DMS153 (cell line): ENCODE measurements around the gene JAZF1.

Experiments used
- DNase-seq: peaks from one replicate; lab custom pipeline; 2025; lab: John Stamatoyannopoulos, UW

The JAZF1 gene

DNA sequence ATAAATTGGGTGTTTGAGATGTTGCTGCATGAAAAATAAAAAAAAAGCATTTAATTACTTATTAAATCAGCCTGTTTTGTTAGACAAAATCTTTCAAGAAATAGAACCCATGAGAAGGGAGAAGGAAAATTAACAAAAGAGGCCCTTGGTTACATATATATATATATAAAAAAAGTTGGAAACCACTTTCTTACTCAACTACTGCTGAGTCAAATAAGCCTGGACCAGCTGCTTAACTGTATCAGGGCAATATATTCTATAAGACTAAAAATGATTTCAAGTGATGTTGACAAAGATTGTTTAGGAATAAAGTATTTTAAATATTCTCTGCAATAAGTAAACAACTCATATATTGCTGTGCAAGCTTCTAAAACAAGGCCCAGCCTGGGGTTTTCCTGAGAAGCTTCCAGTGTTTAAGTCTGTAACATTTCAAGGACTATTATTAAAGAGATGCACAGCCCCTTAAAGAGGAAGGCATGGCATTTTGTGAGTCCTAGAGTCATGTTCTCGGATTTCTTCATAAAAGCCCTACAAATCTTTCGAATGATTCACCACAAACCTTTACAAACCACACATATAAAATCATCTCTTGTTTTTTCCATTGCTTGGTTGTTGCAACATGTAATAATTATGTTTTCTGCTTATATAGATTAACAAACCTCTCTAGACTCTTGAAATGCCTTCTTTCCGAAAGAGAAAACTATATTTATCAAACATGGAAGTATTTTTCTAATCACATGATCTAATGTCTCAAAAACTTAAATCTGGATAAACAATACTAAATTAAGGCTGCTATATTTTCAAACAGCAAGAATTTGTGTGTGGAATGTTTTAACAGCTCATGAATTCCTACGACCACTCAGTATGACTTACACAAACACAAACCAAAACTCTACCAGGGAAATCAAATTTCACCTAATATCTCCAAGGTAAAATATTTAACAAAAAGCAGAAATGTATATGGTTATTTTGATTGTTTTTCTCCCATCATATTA, 14.3 kb downstream of the JAZF1 start:
- DNase-seq, result no peak

DNA sequence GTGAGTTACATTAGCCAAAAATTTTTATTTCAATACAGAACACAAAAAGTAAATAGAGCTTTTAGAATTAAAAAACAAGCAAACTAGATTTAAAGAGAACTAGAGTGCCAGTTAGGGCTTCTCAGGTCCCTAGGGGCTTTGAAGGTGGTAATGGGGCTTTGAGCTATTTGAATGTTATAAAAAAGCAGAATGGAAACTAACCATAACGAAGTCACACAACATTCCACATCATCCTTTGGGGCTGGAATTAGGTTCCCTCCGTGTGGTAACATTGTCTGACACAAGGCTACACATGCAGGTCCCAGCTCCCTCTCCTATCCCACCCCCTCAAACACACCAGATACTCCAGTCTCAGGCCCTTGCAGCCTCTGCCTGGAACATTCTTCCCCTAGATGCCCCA, 15.3 kb downstream of the JAZF1 start:
- no peak for DNase-seq

DNA sequence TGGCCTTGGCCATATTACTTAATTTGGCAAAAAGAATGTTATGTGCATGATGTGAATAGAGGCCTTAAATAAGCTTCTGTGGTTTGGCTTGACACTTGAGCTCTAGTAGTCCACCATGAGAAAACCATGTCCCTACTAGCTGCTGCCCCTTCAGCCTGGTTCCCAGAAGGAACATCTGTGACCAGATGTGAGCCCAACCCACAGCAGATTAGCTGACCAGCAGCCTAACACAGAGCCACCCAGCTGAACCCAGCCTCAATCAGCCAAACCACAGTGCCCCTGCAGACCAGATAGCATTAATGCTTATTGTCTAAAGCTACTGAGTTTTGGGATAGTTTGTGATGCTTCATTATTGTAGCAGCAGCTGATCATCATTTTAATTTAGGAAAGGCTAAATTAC, 16.6 kb downstream of the JAZF1 start:
- DNase-seq, result no peak

DNA sequence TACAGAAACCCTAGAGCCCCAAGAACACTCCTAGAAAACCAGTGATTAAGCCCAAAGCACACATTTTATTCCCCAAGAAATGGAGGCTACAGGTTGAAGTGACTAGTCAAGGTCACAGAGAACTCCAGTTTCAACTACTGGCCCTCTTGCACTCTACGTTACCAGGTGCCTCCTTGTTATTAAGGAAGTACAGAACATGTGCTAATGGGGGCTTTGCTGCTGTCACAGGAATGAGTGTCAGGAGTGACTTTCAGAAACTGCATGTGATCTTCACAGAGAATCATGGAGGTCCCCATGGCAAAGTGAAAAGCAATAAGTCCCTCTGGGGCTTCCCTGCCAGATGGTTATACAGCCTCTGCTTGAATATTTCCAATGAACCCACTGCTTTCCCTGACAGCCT, 19.3 kb downstream of the JAZF1 start:
- no peak for DNase-seq

DNA sequence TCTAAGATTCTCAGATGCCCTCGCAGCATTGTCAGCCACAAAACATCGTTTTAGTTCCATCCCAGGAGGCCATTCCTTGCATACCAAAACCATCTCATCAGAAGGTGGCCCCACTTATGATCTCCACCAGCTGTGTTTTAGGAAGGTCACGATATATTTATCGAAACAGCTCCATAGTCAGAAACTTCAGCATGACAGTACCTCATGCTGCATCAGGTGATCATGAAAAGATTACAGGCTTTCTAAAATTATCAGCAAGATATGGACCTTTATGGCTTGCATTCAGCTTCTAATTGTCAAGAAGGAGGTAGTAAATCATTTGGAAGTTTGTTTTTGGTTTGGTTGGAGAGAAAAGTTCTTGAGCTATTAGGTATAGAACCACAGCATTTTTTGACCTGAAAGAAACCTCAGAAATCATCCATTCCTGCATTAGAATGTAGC, 20.0 kb downstream of the JAZF1 start:
- DNase-seq, result no peak

DNA sequence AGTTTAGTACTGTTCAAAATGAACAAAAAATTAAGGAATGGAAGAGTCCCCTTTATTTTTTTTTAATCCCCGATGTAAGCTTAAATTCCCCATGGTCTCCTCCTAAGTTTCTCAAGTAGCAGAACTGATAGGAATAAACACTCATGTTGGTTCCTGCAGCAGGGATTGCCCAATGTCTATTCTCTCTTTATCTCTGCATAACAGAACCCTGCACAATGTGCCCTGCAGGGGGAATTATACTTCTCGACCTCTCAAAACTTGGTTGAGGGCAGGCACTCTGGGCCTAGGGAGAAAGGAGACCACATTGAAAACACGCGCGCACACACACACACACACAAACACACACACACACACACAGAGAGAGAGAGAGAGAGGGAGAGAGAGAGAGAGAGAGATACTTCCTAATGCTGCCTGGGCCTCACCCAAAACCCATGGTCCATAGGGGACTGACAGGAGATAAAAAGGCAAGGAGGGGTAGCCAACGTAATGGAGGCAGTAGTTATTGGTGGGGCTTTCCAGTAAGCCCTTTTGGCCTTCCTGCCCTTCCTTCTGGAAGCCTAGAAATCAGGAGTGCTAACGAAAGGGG, 22.7 kb downstream of the JAZF1 start:
- no peak for DNase-seq

DNA sequence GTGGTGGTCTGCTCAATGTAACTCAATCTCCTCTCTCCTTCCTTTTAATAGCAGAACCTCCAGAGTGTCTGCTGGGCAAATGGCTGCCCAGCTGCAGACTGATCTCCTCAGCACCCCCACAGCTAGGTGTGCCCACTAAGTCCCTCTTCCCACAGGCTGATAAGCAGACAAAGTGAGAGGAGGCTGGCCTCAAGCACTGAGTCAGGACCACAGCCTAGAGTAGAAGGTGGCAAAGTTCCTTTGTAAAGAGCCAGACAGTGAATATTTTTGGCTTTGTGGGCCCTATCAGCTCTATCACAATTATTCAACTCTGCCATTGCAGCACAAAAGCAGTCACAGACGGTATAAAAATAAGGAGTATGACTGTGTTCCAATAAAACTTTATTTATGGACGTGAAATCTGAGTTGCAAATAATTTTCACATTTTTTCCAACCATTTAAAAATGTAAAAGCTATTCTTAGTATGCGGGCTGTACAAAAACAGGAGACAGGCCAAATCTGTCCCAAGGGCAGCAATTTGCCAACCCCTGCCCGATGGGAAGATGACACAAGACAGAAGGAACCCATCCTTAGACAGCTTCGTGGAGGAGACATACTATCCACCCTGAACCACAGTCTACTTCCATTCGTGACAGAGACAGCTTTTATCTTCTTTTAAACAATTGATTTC, 23.4 kb downstream of the JAZF1 start:
- DNase-seq, result no peak

DNA sequence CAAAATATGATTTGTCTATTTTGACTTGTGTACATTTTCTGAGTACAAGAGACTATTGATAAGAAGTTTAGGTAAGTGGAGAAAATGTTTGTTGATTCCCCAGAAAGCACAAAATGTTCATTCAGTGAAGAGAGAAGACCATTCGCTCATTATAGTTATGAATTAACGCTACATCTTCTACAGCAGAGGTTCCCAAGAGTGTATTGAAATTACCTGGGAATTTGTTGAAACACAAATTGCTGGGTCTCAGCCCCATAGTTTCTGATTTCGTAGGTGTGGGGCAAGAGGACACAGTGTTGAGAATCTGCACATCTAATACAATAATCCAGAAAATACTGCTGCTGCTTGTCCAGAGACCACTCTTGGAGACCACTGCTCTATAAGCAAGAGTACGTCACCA, 24.2 kb downstream of the JAZF1 start:
- DNase-seq, result no peak

DNA sequence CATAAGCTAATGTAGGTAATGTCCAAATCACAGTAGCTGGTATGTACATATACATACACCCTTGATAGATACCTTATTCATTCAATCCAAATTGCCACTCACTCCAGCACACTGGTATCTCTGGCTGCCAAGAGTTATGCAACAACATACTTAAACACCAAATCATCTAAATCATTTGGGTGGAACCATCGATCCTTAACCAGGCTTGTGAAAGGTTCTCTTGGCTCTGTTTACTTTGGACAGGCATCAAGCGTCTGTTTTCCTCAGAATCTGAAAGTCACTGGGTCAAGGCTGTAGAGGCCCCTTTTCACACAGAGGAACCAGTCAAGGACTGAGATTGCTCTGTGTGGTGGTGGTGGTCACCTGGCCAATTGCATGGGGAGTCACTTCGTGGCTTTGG, 24.6 kb downstream of the JAZF1 start:
- DNase-seq, result no peak

DNA sequence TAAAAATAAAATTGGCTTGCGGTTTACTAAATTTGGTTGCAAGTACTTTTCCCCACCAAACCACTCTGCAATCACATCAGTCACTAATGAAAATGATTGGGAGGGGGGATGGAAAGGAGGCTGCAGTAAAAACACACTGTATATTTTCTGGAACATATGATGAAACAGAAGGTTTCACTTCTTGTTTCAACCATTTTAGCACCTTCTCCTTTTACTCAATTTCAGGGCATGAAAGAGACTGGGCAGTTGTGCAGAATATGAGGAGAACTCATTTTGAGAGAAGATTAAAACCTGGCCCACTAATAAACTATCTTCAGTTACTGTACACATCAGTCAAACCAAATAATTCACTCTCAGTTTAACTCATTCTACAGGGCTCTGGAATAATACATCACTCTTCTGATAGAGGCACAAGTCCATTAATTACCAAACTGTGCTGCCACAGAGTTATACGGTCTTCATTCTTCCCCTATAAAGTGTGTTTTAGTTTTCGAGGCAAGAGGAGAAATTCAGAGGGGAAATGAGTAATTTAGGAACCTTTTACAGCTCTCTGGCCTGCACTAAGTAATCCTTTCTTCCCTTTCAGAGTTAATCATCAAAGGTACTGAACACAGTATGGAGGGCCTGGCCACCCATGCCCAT, 25.5 kb downstream of the JAZF1 start:
- DNase-seq, result no peak

DNA sequence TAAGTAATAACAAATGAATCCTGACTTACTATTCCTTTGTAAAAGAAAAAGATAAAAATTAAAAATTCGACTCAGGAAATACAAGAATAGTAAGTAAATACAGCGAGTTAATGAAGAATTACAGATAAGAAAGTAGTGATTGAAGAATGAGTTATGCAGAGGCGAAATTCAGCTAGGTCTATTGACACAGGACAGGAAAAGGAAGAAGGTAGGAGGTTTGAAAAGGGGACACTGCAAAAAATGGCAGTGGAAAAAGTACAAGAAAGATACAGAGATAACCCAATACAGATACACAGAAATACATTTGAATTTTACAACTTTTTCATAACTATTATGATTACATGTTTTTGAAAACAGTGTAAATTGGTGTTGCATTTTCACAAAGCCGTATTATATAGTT, 28.0 kb downstream of the JAZF1 start:
- no peak for DNase-seq

DNA sequence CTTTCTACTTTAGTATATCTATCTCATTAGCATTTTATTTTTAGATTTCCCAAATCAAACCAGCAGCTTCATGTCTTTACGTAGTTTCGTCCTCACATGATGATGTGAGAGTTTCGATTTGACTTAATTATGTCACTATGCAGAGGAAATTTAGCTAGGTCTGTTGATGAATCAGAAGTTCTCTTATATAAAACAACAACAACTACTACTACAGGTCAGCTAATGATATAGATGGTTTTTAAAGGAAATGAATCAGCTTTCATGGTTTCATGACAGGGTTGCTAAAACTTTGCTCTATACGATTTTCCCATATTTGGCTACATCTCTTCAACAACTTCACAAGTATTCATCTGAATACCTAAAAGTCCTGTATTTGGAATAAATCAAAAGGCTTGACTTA, 28.6 kb downstream of the JAZF1 start:
- DNase-seq, result no peak

DNA sequence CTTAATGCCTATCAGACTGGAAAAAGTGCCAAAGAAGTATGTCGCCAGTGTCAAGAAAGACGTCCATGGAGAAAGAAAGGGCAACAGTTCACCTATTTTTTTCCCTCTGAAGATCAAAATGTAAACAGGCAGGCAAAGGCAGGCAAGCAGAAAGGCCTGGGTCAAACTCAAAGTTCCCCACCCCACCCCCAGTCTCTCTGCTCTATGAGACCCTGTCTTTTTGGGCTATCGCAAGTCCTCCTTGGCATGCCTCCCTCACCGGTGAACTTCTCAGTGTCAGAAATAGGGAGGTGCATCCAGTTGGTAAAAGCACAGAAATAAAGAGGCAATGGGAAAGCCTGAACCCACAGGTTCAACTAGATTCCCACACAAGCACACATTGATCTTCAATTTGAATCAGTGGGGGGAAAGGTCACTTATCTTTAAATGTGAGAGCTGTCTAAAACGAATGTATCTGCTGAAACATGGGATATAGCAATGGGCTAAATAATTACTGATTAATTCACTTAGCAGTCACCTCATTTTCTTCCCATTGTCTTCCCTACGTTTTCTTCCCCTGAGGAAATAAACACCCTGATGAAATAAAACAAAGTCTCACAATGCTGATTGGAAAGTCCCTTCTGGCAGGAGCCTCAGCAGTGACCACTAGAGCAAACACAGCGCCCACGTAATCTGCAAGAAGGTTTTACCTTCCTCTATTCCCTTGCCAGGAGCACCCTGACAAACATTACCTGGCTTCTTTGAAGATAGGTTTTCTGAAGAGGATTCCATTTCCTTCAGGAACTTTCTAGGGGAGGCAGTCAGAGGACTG, 31.1 kb downstream of the JAZF1 start:
- DNase-seq, result no peak

DNA sequence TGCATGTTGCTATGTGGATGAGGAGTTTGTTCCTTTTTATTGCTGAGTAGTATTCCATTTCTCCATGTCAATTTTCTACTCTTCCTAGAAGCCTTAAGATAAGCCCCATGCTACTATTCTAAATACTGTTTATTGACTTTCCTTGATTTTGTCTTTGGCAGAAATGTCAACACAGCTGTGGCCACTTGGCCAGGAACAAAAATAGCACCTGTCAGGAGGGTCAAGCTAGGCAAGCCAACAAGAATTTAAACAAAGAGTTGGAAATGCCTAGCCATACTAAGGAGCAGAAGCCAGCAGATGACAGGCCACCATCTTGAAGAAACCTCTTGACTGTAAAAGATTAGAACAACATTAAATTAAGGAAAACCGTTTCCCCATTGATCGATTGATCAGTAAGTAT, 34.7 kb downstream of the JAZF1 start:
- no peak for DNase-seq

DNA sequence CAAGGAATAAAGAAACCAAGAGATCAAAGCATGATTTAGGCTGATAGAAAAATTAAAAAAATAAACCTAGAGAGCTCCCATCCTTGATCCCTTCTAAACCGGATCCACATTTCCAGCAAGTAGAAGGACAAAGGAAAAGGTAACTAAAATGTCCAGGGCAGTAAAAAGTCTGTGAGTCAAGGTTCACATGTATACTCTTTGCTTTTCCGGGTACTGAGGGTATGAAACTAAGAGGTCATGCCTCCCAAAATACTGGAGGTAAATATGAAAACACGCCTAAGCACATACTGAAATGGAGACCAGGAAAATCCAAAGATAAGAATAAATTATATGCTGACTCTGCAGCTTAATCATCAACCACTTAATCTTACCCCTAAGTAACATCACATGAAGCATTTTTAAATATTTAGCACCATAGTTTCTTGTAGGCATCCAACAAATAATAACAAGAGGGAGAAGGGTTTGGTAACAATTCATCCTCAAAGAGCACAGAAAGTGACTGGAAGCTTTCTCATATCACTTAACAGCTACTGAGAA, 35.4 kb downstream of the JAZF1 start:
- DNase-seq, result no peak

DNA sequence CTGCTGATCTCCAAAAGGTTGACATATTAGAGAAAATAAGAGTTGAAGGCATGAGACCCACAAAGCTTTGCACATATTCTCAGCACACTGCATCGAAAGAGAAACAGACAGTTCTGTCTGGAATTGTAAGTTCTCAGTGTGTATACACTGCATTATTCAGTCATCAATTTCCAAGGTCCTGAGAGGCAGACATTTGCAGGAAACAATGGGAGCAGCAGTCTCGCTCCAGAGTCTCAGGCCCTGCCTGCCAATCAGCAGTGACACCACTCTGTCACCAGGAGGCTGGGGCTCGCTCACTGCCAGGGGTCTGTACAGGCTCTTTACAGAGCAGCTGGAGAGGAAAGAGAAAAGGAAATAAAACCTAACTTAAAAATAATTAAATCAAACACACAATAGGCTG, 36.3 kb downstream of the JAZF1 start:
- peak; percentile 30 for DNase-seq

DNA sequence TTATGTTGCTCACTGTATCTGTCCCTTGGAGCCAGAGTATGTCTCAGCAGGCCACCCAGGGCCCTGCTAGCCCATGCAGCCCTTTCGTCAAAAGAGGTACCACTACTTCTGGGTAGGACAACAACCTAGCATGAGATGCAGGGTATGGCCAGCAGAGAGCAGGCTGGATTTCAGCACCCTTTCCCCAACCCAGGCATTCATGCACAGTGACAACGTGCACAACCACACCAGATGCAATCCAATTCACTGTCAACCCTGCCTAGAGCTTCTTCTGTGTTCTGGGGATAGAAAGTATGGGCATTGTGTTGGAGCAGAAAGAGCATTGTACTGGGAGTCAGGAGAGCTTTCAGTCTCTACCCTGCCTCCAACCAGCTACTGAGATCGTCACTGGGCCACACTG, 37.9 kb downstream of the JAZF1 start:
- no peak for DNase-seq

DNA sequence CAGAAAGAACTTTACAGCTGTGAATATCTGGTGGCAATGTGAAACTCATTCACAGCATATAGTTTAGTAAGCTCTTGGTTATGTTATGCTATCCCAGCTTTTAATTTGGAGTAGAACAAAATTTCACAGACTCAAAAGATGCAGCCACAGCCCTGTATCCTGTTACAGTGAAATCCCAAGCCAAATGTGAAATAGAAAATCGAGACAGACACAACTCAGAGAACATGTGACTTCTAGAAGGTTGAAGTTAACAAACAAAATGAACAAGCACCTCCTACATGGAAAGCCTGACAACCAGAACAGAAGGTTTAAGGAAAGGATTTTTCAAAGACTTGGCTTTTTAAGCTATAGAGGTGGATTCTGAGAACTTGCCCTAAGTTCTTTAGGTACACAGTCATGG, 39.6 kb downstream of the JAZF1 start:
- DNase-seq, result no peak

DNA sequence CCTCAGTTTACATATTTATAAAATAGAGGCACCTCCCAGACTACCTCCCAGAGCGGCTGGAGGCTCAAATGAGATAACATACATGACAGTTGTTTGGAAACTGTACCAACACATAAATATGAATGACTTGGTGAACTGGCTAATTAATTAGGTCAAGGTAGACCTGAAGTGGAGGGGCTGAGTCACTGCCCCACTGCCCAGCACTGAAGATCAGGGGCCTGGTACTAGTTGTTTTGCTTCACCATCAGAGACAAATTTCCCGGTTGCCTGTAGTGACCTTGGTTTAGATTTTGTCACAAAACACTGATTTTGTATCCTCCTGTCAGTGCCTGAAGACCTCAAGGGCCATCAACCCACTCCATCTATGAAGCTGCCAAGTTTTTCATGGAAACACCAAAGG, 41.8 kb downstream of the JAZF1 start:
- no peak for DNase-seq

DNA sequence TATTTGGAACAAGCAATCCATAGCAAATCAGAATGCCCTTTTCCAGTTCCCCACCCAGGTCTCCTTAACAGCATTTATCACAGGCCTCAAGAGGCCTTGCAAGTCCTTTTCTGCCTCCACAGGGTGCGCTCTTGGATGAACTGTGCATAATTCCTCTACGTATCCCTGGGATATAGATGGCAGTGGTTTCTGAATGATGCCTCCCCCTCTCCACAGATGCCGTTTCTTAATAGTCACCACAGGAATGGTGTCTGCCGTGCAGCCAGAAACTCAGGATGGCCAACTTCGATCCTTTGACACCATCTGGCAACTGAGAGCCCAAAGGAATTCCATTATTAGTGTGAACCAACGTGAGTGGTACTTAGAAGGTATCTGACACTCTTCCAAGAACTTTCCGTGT, 43.1 kb downstream of the JAZF1 start:
- no peak for DNase-seq

DNA sequence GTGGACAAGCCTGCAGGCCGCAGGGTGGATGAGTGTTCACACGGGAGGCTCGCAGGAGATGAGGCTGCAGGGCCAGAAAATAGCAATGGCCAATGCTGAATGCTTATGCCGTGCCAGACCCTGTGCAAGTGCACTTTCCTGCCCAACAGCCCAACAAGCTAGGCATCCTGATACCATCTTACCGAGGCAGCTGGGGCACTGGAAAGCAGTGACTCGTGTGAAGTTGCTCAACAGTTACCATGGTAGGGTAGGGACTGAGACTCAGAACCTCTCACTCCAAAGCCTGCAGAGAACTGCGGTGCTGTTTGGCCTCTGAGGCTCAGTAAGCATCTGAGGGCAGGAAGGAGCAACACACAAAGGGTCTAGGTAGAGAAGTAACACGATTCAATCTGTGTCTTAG, 43.7 kb downstream of the JAZF1 start:
- no peak for DNase-seq
